Omental fat pad (tissue), 4 donors: ENCODE results near the gene MRPS9. TPM values are rescaled to one million over a fixed set of nuclear protein-coding genes. Genes with fewer than 3 reads are reported as not detected.

Experiments
- ATAC-seq: fragments of 150-250 bp; one replicate; pipeline ENCODE4 v1.9.1; 2016; ENCODE audit warnings: mild to moderate bottlenecking, moderate library complexity; ENCODE audit not compliant: low FRiP score
- DNase-seq: peaks from one replicate; pipeline ENCODE4 v3.0.0-alpha.2; 2019; ENCODE audit warnings: low spot score
- CTCF ChIP-seq, 3 donors: fragments of 450-650 bp; IDR thresholded peaks; one replicate each; pipeline ENCODE4 v1.5.1; 2016 to 2017; ENCODE audit warnings: antibody characterized with exemption in 3 of 3, mild to moderate bottlenecking in 3 of 3, moderate library complexity in 2 of 3
- total RNA-seq, 4 donors: library from RNA; depleted of rRNA; stranded (reverse); fragments of >200 nt; gene quantifications; one replicate each; pipeline ENCODE4 v1.1.0, GENCODE V29; 2016

MRPS9 gene
- total RNA-seq, 4 donors from 2014 or later = 10.4 to 13.7 (median 12.7) TPM

DNA sequence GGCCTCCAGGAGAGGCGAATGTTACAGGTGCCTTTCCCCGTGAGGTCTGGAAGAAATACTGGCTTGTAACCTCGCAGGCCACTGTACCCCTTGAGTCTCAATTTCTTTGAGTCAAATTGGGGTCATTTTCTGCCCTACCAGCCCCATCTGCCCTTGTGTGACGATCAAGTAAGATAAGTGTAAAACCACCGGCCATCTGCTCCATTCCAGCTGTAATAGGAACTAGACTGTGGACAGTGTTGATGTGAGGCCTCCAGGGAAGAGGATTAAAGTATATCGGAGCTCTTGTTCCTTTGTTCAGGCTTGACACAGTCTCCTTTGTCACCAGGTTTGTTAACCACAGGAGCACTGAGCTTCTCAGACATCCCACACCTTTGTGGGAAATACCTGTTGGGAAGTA is 65.6 kb downstream of the MRPS9 start:
- DNase-seq (no peak), ATAC-seq (no peak)
- TF ChIP-seq CTCF (IDR thresholded peaks at IDR 0.05) = no peak

DNA sequence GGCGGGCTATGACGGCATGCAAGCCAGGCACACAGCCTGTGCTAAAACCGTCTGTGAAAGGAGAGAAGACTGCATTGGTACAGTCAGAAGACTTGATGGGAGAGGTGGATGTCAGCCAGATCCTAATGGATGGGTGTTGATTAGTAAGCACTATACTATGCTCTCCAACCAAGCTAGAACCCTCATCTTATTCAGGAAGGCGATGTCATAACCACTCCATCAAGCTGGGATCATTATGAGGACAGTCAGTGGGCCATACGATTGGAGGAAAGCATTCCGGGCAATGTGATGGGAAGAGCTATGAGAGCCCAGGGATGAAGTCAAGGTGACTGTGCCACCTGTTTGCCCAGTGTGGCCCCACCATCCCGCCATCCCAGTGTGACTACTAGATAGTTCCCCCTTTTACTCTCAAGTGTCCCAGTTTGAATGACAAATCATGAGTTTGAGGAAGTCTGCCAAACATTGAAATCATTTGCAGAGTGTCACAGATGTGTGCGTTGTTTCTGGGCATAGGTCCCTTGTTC is 66.4 kb downstream of the MRPS9 start:
- TF ChIP-seq CTCF (IDR thresholded peaks at IDR 0.05) = no peak
- no peak for ATAC-seq
- no peak for DNase-seq

DNA sequence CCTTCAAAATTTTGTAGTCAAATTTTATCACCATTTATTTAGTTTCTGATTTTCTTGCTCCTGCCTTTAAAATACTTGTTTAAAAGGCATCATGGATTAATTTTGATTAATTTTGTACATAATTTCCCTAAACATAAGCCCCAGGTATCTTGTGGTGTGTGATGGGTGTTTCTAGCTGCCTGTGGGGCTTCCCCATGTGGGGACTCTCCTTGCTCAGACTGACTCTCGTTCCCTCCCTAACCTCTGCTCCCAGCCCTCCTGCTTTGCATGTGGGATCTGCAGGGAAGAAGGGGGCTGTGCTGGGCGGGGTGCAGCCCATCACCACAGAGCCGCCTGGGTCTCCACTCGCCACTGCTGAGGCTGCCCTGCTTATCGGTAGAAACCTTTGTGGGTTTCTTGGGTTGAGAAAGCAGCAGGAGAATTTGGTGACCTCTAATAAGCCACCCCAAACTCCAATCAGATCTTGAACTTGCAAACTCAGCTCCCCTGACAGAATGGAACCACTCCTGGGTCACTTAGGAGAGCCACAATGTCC is 72.5 kb downstream of the MRPS9 start:
- ATAC-seq (no peak), DNase-seq (no peak)
- TF ChIP-seq CTCF (IDR thresholded peaks at IDR 0.05) = no peak

DNA sequence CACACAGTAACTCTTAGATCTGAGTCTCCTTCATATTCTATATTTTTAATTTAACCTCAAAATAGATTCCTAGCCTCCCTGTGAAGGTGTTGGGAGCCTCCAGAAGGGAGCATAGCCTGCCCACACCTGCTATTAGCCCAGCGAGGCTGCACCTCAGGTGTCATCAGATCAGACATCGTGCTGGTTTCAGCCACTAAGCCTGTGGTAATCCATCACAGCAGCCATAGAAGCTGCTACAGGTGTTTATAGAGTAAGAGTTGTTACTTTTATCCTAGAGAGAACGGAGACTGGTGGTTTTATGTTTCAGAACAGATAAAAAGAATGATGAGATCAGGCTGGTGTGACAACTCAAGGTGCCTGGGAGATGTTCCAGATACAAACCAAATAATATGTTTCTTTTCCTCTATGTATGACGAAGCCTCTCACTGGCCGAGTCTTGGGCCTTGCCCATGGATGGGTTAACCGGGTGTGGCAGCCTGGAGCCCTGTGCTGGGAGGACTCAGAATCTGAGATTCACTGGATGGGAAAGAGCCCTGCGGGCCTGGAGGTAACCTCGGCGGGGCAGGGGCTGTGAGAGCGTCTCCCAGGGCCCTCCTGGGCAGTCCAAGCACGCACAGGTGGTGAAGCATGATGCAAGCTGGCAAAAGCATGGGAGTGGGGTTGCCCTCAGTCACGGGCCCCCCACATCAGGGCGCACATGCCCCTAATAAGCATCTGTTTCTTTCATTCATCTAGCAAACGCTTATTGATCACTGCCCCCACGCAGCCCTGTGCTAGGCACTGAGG is 73.7 kb downstream of the MRPS9 start:
- TF ChIP-seq CTCF (IDR thresholded peaks at IDR 0.05) = no peak
- ATAC-seq = no peak
- DNase-seq = no peak

DNA sequence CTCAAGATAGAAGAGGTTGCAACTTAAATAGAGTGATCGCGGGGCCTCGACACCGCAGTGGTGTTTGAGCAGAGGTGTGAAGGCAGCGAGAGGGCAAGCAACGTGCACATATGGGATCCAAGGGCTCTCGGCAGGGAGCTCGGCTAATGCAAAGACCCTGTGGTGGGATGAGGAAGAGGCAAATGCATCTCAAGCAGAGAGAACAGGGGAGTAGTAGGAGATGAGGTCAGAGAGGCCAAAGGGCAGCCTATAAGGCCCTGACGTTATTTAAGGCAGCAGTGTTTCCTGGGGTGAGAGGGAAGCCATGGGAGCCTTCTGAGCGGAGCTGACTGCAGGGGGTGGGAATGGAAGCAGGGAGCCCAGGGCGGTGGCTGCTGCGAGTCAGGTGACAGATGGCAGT is 74.5 kb downstream of the MRPS9 start:
- DNase-seq (no peak), ATAC-seq (no peak)
- TF ChIP-seq CTCF (IDR thresholded peaks at IDR 0.05) = no peak

DNA sequence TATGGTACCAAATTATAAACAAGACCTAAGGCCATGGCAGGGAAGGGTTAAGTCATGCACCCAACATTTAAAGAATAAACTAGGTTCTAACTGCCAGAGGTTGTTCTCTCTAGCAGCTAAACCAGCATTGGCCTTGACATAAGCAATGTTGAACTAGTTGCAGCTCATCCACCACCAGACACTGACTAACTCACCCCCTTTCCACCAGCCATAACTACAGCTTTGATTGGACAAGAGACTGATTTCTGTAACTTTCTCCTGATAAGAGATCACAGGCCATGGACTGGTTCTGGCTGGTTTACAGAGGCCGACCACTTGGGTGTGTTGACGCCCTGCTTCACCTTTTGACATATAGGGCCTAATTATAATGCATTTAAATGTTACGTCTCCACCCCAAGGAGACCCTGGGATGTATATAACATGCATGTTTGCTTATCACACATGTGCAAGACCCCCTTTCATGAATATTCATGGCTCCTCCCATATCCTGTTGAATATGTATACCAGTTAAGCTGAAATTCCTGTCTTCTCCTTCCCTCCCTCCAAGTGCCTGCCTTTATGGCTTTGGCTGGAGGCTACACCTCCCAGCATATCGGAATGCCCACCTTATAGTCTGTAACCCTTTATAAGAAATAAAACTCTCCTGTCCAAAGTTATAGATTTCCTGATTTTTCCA is 75.9 kb downstream of the MRPS9 start:
- ATAC-seq (no peak), DNase-seq (no peak)
- no peak for TF ChIP-seq CTCF (IDR thresholded peaks at IDR 0.05)
